K562 (cell line): ENCODE results near the gene TMEM217. TPM values are rescaled to one million over a fixed set of nuclear protein-coding genes. Genes with fewer than 3 reads are reported as not detected.

ENCODE experiments used
- COPS2 ChIP-seq: fragments of 450-650 bp; conservative IDR thresholded peaks from 2 replicates; pipeline ENCODE4 v1.6.1; 2016; ENCODE audit warnings: mild to moderate bottlenecking, moderate library complexity
- CXXC5 ChIP-seq: fragments of 250-450 bp; sonication (Bioruptor Pico); IDR thresholded peaks from 2 replicates; pipeline ENCODE4 v1.8.0; 2022; ENCODE audit warnings: inconsistent platforms, mild to moderate bottlenecking, moderate library complexity
- EP300 ChIP-seq: IDR thresholded peaks from 2 replicates; pipeline ENCODE4 v1.6.1; 2012; ENCODE audit warnings: low read length, improper control_type of control experiment
- ETS2 ChIP-seq: IDR thresholded peaks from 2 replicates; pipeline ENCODE4 v1.6.1; 2016; ENCODE audit warnings: borderline replicate concordance, missing genetic modification characterization, mild to moderate bottlenecking, moderate library complexity, missing compliant biosample characterization; ENCODE audit not compliant: poor library complexity, severe bottlenecking
- MAFG ChIP-seq: fragments of 450-650 bp; conservative IDR thresholded peaks from 2 replicates; pipeline ENCODE4 v1.6.1; 2016; ENCODE audit warnings: missing genetic modification characterization, missing compliant biosample characterization
- NCOA1 ChIP-seq: fragments of 450-650 bp; IDR thresholded peaks from 2 replicates; pipeline ENCODE4 v1.6.1; 2016; ENCODE audit warnings: low read depth
- OTX1 ChIP-seq: fragments of 450-650 bp; formaldehyde crosslinking; IDR thresholded peaks from 2 replicates; pipeline ENCODE4 v1.4.0; 2022; ENCODE audit warnings: mild to moderate bottlenecking
- PHF21A ChIP-seq: fragments of 450-650 bp; IDR thresholded peaks from 2 replicates; pipeline ENCODE4 v1.6.1; 2017; ENCODE audit warnings: low read depth, borderline replicate concordance
- TAF7 ChIP-seq: fragments of 450-650 bp; IDR thresholded peaks from 2 replicates; pipeline ENCODE4 v1.6.1; 2016; ENCODE audit warnings: missing genetic modification characterization, missing compliant biosample characterization
- TCFL5 ChIP-seq: fragments of 250-450 bp; sonication (Bioruptor Pico); conservative IDR thresholded peaks from 2 replicates; pipeline ENCODE4 v1.6.1; 2021; ENCODE audit warnings: mild to moderate bottlenecking, moderate library complexity, matching md5 sums
- ZFP36 ChIP-seq: fragments of 150-350 bp; IDR thresholded peaks from 2 replicates; pipeline ENCODE4 v1.6.1; 2018; ENCODE audit warnings: low read length, low read depth; ENCODE audit not compliant: partially characterized antibody
- ZNF146 ChIP-seq: IDR thresholded peaks from one replicate; pipeline ENCODE4 v1.6.1; 2018; ENCODE audit warnings: missing compliant biosample characterization; ENCODE audit not compliant: unreplicated experiment
- ZNF24 ChIP-seq: fragments of 450-650 bp; IDR thresholded peaks from 2 replicates; pipeline ENCODE4 v1.6.1; 2016
- polyA plus RNA-seq, 8 experiments: library from polyadenylated mRNA; depleted of rRNA in 4 of 8; stranded (reverse) in 5 of 8; unstranded in 3 of 8; fragments of >200 nt; fragmentation: Nextera tagmentation in 2 of 8; fragmentation: Illumina TruSeq in 1 of 8; extraction: Ambion mirVana in 2 of 8; extraction: Trizol in 1 of 8; gene quantifications; 2 replicates each; pipeline versions ENCODE4 v1.2.1 to v1.2.3, GENCODE V29; 2011 to 2014; ENCODE audit warnings: inconsistent platforms in 1 of 8, missing spikeins in 1 of 8
- total RNA-seq, 7 experiments: library from RNA; depleted of rRNA in 6 of 7; stranded (reverse); fragments of >200 nt in 6 of 7; fragmentation: Illumina TruSeq in 2 of 7; extraction: Trizol in 2 of 7; gene quantifications; 2 replicates each; pipeline versions ENCODE4 v1.2.1 to v1.2.3, GENCODE V29; 2011 to 2021; ENCODE audit warnings: low replicate concordance in 1 of 7
- TF ChIP-seq, protein P1 (sequence below): fragments of 450-650 bp; IDR thresholded peaks from 2 replicates; pipeline ENCODE4 v1.6.1; 2017; ENCODE audit warnings: antibody characterized with exemption, mild to moderate bottlenecking
- TF ChIP-seq, protein P2 (sequence below): fragments of 450-650 bp; formaldehyde crosslinking; IDR thresholded peaks from 2 replicates; pipeline ENCODE4 v1.4.0; 2020; ENCODE audit warnings: mild to moderate bottlenecking, moderate library complexity
- TF ChIP-seq, protein P3 (sequence below): sonication (generic); formaldehyde crosslinking; IDR thresholded peaks from 2 replicates; pipeline ENCODE4 v1.8.1; 2023; ENCODE audit warnings: mild to moderate bottlenecking, missing genetic modification reagents, moderate library complexity
- TF ChIP-seq, protein P4 (sequence below): fragments of 200-400 bp; formaldehyde crosslinking; IDR thresholded peaks from 2 replicates; pipeline ENCODE4 v1.6.1; 2017; ENCODE audit warnings: mild to moderate bottlenecking, low read depth, low read length, moderate library complexity
- TF ChIP-seq, protein P5 (sequence below): fragments of 450-650 bp; formaldehyde crosslinking; IDR thresholded peaks from 2 replicates; pipeline ENCODE4 v1.4.0; 2022; ENCODE audit warnings: mild to moderate bottlenecking, moderate library complexity

The TMEM217 gene
- total and polyA plus RNA-seq, 9 of the 15 experiments (the other 6 are each of a cell fraction or from before 2014, with no cell fraction given), result 1.3 to 8.0 (median 1.9) TPM

DNA sequence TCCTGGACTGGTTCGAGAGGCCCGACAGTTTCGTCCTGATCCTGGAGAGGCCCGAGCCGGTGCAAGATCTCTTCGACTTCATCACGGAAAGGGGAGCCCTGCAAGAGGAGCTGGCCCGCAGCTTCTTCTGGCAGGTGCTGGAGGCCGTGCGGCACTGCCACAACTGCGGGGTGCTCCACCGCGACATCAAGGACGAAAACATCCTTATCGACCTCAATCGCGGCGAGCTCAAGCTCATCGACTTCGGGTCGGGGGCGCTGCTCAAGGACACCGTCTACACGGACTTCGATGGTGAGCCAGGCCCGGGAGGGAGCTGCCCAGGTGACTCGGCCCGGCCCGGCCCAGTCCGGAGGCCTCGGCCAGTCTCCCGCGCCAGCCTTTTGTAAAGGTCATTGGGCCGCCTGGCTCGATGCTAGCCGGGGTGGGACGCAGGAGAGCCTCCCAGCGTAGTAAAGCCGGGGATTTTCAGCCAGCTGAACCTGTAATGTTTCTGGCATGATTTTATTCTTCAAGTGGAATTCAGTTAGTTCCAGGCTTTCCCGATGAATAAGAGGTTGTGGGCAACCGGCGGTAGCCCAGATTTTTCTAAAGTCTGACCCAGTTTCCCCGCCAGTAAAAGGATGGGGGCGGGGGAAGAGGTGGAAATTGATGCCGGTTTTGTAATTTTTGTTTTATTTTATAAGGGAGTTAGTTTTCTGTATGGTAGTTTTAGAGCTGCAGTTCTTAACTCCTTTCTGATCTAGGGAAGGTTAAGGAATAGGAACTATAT lies 86.6 kb downstream of the TMEM217 start (continued):
- TF ChIP-seq, protein P1, sequence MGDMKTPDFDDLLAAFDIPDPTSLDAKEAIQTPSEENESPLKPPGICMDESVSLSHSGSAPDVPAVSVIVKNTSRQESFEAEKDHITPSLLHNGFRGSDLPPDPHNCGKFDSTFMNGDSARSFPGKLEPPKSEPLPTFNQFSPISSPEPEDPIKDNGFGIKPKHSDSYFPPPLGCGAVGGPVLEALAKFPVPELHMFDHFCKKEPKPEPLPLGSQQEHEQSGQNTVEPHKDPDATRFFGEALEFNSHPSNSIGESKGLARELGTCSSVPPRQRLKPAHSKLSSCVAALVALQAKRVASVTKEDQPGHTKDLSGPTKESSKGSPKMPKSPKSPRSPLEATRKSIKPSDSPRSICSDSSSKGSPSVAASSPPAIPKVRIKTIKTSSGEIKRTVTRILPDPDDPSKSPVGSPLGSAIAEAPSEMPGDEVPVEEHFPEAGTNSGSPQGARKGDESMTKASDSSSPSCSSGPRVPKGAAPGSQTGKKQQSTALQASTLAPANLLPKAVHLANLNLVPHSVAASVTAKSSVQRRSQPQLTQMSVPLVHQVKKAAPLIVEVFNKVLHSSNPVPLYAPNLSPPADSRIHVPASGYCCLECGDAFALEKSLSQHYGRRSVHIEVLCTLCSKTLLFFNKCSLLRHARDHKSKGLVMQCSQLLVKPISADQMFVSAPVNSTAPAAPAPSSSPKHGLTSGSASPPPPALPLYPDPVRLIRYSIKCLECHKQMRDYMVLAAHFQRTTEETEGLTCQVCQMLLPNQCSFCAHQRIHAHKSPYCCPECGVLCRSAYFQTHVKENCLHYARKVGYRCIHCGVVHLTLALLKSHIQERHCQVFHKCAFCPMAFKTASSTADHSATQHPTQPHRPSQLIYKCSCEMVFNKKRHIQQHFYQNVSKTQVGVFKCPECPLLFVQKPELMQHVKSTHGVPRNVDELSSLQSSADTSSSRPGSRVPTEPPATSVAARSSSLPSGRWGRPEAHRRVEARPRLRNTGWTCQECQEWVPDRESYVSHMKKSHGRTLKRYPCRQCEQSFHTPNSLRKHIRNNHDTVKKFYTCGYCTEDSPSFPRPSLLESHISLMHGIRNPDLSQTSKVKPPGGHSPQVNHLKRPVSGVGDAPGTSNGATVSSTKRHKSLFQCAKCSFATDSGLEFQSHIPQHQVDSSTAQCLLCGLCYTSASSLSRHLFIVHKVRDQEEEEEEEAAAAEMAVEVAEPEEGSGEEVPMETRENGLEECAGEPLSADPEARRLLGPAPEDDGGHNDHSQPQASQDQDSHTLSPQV, result no peak
- TF ChIP-seq TCFL5 (CRISPR knock-in tag) (no peak), COPS2 (no peak), TAF7 (tag) (no peak), ZFP36 (no peak), ZNF146 (CRISPR knock-in tag) (no peak), ZNF24 (no peak), EP300 (no peak), MAFG (tag) (no peak), ETS2 (tag) (no peak), PHF21A (no peak), OTX1 (CRISPR knock-in tag) (no peak), CXXC5 (no peak; the same call in 1 of the 2 replicates), NCOA1 (no peak)
- TF ChIP-seq, protein P2, sequence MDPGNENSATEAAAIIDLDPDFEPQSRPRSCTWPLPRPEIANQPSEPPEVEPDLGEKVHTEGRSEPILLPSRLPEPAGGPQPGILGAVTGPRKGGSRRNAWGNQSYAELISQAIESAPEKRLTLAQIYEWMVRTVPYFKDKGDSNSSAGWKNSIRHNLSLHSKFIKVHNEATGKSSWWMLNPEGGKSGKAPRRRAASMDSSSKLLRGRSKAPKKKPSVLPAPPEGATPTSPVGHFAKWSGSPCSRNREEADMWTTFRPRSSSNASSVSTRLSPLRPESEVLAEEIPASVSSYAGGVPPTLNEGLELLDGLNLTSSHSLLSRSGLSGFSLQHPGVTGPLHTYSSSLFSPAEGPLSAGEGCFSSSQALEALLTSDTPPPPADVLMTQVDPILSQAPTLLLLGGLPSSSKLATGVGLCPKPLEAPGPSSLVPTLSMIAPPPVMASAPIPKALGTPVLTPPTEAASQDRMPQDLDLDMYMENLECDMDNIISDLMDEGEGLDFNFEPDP, result no peak
- TF ChIP-seq, protein P3, sequence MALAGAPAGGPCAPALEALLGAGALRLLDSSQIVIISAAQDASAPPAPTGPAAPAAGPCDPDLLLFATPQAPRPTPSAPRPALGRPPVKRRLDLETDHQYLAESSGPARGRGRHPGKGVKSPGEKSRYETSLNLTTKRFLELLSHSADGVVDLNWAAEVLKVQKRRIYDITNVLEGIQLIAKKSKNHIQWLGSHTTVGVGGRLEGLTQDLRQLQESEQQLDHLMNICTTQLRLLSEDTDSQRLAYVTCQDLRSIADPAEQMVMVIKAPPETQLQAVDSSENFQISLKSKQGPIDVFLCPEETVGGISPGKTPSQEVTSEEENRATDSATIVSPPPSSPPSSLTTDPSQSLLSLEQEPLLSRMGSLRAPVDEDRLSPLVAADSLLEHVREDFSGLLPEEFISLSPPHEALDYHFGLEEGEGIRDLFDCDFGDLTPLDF, result no peak; the same call in 1 of the 2 replicates
- TF ChIP-seq, protein P4, sequence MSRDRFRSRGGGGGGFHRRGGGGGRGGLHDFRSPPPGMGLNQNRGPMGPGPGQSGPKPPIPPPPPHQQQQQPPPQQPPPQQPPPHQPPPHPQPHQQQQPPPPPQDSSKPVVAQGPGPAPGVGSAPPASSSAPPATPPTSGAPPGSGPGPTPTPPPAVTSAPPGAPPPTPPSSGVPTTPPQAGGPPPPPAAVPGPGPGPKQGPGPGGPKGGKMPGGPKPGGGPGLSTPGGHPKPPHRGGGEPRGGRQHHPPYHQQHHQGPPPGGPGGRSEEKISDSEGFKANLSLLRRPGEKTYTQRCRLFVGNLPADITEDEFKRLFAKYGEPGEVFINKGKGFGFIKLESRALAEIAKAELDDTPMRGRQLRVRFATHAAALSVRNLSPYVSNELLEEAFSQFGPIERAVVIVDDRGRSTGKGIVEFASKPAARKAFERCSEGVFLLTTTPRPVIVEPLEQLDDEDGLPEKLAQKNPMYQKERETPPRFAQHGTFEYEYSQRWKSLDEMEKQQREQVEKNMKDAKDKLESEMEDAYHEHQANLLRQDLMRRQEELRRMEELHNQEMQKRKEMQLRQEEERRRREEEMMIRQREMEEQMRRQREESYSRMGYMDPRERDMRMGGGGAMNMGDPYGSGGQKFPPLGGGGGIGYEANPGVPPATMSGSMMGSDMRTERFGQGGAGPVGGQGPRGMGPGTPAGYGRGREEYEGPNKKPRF, result no peak
- TF ChIP-seq, protein P5, sequence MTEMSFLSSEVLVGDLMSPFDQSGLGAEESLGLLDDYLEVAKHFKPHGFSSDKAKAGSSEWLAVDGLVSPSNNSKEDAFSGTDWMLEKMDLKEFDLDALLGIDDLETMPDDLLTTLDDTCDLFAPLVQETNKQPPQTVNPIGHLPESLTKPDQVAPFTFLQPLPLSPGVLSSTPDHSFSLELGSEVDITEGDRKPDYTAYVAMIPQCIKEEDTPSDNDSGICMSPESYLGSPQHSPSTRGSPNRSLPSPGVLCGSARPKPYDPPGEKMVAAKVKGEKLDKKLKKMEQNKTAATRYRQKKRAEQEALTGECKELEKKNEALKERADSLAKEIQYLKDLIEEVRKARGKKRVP (CRISPR knock-in tag), result 0 out of 2 replicates have a peak, but pooled peaks have one; percentile 14
